NCI-H2029 treated with DMSO at 0.1 percent for 48 hours (cell line): Measurements from ENCODE around the gene SCO1.
"Not testable (repeated sequence)": the region's sequence is repeated elsewhere in the genome, so short reads cannot be mapped to it uniquely, and the experiment has no call there.

ENCODE experiments used
- DNase-seq: peaks from one replicate; lab custom pipeline; 2025; lab: John Stamatoyannopoulos, UW

The SCO1 gene

GRCh38 chr17:10697092-10698081 is at the start of gene SCO1, which contains the start of gene ADPRM:
SCO1 (minus strand) TSS chr17:10697533; CDS start chr17:10697507, 26 bp downstream.
ADPRM (plus strand) TSS chr17:10697594; CDS start chr17:10704927, 7,333 bp downstream.
- peak; percentile 22 for DNase-seq

DNA sequence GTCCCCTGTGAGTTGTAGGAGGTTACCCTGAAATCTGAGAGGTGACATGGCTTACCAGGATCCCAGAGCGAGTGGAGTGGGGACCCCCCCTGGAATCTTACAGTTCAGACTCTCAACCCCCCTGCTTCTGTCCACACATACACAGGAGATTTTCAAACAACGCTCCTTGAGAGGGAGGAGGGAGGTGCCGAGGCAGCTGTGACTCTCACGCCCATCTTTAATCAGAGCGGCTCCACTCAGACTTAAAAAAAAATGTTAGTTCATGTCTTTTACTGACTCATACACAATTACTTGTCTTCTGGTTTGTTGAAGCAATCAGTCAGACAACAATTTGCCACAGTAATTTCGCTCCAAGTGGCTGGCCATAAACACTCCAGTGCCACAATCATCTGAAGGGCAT is 47.9 kb upstream of the SCO1 start:
- no peak for DNase-seq

GRCh38 chr17:10744501-10745000 is 47.2 kb upstream of the SCO1 start:
- no peak for DNase-seq

DNA sequence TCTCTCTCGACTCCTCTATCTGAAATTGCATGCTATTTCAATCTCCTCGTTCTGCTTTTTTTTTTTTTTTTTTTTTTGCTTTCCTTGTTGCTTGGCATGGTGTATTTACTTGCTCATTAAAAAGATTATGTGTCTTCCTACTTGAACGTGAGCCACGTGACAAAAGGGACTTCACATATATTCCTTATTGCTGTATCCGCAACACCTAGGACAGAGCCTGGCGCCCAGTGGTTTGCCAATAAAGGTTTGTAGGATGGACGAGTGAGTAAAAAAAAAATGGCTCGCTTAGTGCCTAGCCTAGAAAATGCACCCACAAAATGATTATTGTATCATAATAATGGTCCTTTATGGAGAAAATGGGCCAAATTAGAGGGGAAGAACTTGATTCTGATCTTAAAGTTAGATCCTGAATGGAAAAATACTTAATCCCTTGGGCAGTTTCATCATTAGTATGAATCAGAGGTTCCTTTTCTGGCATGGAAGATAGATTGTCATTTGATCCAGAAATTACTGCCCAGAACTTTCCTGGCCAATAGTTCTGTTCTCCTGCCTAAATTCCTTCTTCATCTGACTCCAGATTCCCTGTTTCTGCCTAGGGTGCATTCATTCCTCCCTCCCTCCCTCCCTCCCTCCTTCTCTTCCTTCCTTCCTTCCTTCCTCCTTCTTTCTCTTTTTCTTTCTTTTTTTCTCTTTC is 46.1 kb upstream of the SCO1 start:
- no peak for DNase-seq

DNA sequence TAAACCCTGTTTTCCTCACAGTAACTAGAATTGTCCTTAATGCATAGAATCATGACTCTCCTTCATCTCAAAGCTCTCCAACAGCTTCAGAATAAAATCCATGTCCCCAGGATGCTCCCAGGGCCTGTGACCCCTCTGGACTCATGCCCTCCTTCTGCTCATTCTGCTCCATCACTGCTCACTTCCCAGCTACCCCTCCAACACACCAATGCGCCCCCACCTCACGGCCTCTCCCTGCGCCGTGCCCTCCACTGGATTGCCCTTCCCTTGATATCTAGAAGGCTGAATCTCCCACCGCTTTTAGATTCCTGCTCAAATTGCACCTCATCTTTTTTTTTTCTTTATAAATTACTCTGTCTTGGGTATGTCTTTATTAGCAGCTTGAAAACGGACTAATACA is 45.1 kb upstream of the SCO1 start:
- DNase-seq, result no peak

DNA sequence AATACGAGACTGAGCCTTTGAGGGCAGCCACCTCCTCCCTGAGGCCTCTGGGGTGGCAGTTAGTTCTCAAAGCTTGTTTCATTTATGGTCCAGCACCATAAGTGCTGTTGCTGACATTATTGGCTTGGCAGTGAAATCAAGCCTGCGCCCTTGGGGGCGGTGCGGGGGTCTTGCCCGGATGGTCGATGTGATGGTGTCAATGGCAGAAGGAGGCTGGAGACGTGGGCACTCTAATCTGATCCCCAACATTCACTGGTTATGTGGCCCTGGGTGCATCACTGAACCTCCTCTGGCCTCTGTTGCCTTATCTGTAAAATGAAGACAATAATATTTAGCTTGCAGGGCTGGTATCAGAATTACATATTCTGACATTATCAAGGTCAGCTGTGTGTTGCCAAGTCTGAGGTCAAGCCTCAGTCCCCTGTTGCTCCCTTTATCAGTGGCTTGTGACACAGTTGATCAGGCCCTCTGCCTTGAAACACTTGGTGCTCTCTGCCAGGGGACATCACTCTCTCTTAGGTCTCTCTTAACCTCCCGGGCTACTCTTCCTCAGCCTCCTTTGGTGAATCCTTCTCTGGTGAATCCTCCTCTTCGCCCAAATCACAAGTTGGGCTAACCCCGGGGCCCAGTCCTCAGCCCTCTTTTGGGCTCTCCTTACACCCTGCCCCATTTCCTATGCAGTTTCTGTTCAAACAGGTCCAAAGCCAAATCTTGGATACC is 44.2 kb upstream of the SCO1 start:
- DNase-seq, result no peak

DNA sequence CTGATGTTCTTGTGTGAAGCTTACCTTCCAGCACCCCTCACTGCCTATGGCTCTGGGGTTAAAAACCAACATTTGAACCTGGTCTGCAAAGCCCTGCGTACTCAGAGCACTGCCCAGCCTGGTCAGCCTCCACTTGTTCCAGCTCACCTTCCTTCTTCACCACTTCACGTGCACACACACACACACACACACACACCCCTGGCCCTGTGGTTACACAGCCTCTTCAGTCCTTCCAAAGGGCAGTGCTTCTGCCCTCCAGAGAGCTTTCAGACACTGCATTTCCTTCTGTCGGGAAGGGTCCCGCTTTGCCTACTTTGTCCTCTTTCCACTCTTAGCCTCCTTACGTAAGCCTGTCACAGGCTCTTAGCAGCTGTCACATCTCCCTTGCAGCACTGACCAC is 42.1 kb upstream of the SCO1 start:
- no peak for DNase-seq

GRCh38 chr17:10738521-10739258 is 41.4 kb upstream of the SCO1 start:
- DNase-seq, result no peak

DNA sequence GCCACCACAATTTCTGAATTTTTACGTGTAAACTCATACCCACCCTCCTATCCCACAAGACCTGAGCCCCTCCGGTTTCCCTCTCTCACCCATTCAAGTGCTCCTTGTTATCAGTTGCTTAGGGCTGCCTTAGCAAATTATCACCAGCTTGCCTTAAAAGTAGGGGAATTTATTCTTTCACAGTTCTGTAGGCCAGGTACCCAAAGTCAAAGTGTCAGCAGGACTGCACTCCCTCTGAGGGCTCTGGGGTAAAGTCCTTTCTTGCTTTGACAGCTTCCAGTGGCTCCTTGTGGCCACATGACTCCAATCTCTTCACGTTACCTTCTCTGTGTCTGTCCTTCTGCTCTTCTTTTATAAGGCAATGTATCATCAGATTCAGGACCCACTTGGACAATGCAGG is 40.4 kb upstream of the SCO1 start:
- DNase-seq, result no peak

- no peak for DNase-seq
These were observed 39.9 kb upstream of the SCO1 start for GRCh38 chr17:10737168-10737622.

GRCh38 chr17:10735821-10736220 is 38.5 kb upstream of the SCO1 start:
- no peak for DNase-seq

GRCh38 chr17:10735251-10735650 is 37.9 kb upstream of the SCO1 start:
- no peak for DNase-seq

DNA sequence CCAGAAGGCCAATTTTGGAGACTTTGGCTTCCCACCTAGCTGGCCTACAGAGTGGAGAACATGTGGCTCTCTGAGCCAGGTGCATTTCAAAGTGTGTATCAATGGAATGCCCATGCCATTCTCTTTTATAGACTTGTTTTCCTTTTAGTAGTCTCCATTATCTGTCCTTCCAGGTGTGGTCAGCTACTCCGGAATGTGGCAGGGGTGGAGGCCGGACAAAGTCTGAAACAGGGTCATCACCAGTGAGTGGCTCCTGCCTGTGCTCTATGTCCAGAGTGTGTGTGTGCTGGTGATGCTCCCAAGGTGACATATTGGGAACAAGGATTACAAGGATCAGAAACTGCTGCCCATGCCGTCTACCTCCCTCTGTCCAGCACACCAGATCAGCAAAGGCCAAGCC is 36.3 kb upstream of the SCO1 start:
- no peak for DNase-seq

- not testable (repeated sequence) for DNase-seq
These were observed 34.8 kb upstream of the SCO1 start for GRCh38 chr17:10732121-10732520.

DNA sequence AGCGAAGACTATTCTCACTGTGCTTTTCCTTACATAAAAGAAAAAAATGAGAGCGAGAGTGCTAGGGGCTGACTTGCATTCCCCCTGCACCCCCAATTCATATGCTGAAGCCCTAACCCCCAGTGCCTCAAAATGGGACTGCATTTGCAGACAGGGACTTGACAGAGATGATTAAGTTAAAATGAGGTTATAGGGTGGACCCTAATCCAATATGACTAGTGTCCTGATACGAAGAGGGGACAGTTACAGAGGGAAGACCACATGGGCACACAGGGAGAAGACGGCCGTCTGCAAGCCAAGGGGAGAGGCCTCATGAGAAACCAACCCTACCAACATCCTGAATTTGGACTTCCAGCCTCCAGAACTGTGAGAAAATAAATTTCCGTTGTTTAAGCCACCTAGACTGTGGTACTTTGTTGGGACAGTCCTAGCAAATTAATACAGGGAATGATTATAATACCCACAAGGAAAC is 34.1 kb upstream of the SCO1 start:
- no peak for DNase-seq

- not testable (repeated sequence) for DNase-seq
These were observed 32.9 kb upstream of the SCO1 start for GRCh38 chr17:10730247-10730646.

DNA sequence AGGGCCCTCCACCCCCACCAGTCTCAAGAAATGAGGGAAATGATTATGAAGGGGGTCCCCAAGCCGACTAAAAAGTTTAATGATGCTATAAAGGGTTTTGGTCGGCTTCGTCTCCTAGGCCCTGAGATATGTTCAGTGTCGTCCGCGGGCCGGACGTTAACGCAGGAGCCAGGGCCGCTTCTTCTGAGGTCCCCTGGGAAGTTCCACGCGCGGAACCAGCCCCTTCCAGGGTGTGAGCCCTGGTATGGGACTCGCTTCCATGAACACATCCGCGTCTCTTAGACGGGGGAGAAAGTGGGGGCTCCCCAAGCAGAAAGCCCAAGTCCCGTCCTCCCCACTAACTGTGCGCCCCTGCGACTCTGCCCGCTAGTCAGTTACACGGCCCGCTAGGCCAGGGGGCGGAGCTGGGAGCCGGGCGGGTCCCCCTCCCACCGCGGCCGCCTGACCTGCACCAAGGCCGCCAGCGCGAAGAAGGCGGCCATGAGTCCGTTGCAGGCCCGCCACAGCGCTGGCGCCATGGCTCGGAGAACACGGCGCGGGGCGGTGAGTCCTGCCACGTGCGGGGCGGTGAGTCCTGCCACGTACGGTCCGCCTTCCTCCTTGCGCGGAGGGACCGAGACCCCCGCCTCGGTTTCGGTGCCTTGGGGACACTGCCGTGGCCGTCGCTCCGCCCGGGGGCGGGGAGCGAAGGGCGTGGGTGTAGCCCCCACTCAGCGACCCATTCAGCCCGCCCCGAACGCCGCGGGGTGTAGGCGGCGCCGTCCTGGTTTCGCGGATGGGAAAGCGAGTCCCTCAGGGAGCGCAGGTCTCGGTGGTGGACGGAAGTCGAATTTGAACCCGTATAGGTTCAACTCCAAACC is 32.2 kb upstream of the SCO1 start, which contains the start of gene TMEM220:
TSS of gene TMEM220 (minus strand) at position 690 of the 860 bp plus-strand sequence. CDS start at position 518, 172 bp downstream.
- no peak for DNase-seq

- no peak for DNase-seq
These were observed 31.1 kb upstream of the SCO1 start for GRCh38 chr17:10728331-10728892.

DNA sequence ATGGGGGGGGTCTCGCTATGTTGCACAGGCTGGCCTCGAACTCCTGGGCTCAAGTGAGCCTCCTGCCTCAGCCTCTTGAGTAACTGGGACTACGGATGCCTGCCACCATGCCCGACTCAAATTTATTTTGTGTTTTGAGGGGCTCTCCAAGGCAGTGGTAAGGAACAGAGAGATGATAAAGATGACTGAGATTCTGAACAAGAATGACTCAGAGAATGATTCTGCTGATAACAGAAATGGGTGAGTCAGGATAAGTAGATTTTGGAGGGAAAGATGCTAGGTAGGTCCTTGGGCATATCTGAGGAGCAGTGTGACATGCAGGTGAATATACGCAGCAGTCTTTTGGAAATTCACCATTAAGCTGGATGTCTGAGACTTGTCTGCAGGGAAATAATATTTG is 29.9 kb upstream of the SCO1 start:
- no peak for DNase-seq

- DNase-seq, result no peak
These were observed 28.9 kb upstream of the SCO1 start for GRCh38 chr17:10726196-10726595.
